GM18951 (cell line): ENCODE results near the gene KCNG2.

Source experiments
- POLR2A ChIP-seq: IDR thresholded peaks from 4 replicates; pipeline ENCODE4 v1.6.1; 2011; ENCODE audit warnings: mild to moderate bottlenecking; ENCODE audit not compliant: insufficient read length, insufficient read depth; ENCODE audit errors: extremely low read depth
- in situ Hi-C: fragments of 300-500 bp; cut with MboI; formaldehyde crosslinking; loops from one replicate; pipeline ENCODE4 v1.12.0; 2022; ENCODE audit warnings: low sequenced_read_pairs, mixed read lengths, inconsistent platforms; ENCODE audit not compliant: unreplicated experiment

The KCNG2 gene

DNA sequence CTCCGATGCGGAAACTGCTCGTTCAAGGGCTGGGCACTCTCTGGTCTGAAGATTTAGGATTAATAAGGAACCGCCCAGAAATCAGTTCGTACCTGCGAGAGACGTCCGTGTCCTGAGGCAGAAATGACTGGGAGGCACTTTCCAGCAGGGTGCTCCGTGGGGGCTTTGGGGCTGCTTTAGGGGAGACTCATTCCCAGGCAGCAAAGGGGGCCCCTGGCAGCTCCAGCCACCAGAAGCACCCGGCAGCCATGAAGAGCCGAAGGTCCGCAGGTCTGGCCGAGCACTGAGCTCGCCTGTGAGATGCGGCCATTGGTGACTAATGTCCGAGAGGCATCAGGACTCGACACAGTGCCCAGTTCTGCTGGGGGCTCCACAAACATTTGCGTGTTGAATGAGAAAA is 20.9 kb downstream of the KCNG2 start:
- TF ChIP-seq POLR2A: no peak
- in situ Hi-C loops: no loop called here

DNA sequence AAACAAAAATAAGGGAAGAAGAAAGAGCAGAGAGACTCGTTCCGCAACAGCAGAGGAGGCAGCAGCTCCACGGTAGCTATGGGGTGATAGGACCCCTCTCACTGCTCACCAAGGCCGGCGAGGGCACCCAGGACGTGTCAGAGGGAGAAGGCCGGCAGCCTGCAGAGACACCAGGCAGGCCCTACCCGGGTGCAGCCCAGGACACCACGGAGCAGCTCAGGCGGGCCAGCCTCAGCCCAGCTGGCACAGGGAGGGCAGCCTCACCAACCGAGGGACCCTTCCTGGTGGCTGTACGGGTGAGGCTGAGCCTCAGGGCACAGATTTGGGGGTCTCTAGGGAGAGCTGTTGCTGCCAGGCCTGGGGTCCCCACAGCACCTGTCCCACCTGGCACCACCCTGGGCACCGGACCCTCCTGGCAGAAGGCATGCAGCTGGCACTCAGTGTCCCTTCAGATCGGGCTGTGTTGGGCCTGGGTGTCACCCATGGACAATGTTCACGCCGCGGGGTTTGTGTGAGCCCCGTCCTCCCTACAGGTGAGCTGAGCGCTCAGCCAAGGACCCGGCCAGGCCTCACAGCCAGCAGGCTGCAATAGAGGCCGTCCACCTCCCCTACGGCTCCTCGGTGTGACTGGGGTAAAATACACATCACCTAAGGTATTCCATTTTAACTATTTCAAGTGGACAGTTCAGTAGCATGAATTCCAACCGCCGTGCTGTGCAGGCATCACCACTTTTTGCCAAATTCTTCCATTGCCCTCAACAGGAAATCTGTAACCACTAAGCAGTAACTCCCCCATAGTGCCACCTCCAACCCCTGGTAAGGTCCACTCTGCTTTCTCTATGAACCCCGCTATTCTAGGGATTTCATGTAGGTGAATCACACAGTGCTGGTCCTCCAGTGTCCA is 21.6 kb downstream of the KCNG2 start:
- no peak for TF ChIP-seq POLR2A
- in situ Hi-C loops: no loop called here

DNA sequence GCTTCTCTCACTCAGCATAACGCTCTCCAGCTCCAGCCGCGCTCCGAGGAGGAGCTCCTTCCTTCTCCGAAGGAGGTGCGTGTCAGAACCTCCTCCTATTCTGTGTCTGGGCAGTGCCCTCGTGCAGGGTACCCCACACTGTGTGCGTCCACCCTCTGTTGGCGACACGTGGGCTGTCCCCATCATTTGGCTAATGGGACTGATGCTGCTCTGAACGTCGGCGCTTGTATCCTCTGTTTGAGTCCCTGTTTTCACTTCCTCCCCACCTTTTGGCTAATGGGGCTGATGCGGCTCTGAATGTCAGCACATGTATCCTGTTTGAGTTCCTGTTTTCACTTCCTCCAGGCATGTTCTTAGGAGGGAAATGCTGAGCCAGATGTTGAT is 22.2 kb downstream of the KCNG2 start:
- no peak for TF ChIP-seq POLR2A
- in situ Hi-C loops: no loop called here

DNA sequence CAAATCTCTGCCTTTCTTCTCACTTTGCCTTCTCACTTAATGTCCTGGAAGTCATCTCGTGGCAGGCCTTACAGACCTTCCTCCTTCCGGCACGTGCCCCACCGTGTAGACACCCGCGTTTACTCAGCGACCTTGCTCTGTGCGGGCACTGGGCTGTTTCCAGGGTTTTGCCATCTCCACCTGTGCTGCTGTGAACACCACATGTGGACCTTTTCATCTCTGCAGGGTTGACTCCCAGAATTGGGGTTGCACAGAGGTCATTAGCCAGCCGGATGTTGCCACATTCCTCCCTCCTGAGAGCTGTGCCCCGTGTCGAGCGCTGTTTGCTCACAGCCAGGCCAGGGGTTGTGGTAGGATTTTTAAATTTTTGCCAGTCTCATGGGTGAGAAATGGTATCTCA is 25.4 kb downstream of the KCNG2 start:
- in situ Hi-C loops: no loop called here
- no peak for TF ChIP-seq POLR2A

DNA sequence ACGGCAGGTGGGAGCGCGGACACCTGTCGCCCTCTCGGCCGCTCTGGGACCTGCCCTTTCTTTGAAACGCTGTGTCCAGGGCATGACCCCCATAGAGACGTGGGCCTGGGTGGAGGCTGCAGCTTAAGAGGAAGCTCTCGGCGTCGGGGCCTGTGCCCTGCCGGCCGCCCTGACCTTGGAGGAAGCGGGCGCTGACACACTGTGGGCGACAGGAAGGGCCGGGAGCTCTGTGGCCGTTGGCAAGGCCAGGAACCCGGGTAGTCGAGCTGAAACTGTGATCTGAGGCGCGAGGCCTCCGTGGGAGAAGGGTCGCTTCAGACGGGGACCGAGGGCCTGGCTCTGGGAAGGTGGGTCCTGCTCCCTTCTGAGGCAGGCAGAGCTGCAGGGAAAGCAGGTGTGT is 28.2 kb downstream of the KCNG2 start:
- no peak for TF ChIP-seq POLR2A
- in situ Hi-C loops: no loop called here

DNA sequence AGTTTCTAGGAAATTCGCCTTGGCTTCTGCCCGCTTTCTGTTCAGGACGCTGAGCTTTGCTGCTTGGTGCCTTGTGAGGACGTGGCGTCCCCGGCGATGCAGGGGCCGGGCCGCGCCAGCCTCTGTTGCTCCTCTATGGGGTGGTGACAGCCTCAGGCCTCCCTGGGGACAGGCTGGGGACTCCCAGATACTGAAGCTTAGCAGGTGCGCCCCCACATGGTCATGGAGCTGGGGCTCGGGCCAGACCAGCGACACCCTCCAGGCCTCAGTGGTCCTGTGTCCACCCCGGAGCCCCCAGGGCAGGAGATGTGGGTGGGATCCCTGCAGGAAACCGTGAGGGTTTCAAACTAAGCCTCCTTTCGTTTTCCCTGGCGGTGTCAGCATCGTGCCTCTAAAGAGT is 29.2 kb downstream of the KCNG2 start:
- TF ChIP-seq POLR2A: no peak
- in situ Hi-C loops: no loop called here

DNA sequence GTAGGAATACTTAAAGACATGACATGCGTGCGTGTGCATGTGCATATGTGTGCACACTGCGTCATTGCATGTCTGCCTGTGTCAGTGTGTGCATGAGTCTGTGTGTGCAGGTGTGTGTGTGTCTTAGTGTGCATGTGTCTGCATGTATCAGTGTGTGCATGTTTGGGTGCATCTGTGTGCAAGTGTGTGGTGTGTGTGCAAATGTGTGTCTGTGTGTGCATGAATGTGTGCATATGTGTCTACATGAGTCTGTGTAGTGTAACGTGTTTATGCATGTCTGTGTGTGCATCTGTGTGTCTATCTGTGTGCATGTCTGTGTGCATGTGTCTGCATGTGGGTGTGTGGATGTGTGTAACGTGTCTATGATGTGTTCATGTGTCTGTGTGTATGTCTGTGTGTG is 30.5 kb downstream of the KCNG2 start:
- in situ Hi-C loops: no loop called here
- TF ChIP-seq POLR2A: no peak

DNA sequence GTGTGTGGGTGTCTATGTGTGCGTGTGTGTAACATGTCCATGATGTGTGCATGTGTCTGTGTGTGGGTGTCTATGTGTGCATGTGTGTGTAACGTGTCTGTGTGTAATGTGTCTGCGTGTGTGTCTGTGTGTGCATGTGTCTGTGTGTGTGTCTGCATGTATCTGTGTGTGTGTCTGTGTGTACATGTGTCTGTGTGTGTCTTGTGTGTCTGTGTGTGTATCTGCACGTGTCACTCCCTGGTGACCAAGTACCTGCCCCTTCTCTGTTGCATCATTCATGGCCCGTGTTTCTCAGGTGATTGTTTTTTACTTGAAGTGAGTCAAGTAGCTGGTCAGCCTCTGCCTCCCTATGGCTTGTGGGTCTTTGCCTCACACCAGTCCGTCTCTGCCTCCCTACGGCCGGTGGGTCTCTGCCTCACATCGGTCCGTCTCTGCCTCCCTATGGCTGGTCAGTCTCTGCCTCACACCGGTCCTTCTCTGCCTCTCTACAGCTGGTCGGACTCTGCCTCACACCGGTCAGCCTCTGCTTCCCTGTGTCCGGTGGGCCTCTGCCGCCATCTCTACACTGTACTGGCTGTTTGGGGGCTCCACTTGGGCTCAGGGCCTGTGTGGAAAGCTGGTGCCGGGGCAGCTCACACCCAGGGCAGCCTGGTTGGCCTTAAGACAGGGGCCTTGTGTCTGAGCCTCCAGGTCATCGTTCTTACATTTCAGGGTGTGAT is 31.6 kb downstream of the KCNG2 start:
- in situ Hi-C loops: no loop called here
- TF ChIP-seq POLR2A: no peak

DNA sequence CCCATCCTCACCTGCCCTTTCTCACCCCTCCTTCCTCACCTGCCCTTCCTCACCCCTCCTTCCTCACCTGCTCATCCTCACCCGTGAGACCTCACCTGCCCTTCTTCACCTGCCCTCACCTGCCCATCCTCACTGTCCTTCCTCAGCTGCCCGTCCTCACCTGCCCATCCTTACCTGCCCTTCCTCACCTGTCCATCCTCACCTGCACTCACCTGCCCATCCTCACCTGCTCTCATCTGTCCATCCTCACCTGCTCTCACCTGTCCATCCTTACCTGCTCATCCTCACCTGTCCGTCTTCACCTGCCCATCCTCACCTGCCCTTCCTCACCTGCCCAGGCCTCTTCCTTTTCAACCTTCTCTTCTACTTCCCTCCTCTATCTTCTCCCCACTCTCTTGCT is 34.4 kb downstream of the KCNG2 start:
- in situ Hi-C loops: no loop called here
- TF ChIP-seq POLR2A: no peak

DNA sequence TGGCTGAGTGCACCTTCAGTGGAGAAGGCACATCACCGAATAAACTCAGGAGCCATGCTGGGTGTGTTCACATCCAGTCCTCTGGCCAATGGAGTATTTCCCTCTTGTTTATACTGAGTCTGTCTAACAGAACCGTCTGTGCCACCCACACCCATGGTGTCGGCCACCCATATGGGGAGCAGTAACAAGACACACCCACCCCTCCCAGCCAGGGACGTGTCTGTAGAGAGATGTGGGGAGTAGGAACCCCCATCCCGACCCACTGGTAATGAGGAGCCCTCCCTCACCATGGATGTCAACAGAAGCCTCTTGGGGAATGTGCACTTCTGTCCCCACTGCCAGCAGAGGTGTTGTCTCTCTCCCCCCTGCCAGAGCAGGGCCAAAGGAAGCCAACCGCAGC is 37.1 kb downstream of the KCNG2 start:
- no peak for TF ChIP-seq POLR2A
- in situ Hi-C loops: no loop called here

DNA sequence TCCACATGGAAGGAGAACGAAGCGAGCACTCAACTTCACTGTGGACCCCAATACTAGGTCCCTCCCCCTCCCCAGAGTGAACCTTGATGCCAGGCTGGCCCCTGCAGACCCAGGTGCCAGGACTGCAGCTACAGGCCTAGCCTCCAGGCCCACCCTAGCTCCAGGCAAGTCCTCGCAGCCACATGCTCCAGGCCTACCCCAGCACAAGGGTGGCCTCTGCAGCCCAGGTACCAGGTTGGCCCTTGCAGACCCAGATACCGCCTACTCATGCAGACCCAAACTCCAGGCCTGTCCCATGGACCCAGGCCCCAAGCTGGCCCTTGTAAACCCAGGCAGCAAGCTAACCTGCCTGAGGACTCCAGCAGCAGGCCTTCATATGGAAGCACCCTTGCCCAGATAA is 44.2 kb downstream of the KCNG2 start:
- in situ Hi-C loops: no loop called here
- no peak for TF ChIP-seq POLR2A

DNA sequence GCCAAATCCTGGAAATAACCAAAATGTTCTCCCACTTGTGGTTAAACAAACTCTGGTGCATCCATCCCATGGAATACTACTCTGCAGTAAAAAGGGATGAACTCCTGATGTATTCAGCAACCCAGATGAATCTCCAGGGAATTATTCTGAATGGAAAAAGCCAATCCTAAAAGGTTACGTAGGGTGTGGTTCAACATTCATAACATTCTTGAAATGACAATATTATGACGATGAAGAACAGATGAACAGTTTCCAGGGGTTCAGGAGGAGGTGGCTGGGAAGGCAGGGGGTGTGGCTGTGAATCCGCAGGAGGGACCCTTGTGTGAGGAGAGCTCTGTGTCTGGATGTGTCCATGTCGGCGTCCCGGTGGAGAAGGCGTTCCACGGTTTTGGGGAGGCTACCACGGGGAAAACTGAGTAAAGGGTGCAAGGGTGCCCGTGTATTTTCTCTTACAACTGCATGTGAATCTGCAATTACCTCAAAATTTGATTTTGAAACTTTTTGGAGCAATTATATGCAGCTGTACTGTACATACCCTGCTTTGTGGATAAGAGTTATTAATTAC is 47.3 kb downstream of the KCNG2 start:
- TF ChIP-seq POLR2A: no peak
- in situ Hi-C loops: no loop called here

DNA sequence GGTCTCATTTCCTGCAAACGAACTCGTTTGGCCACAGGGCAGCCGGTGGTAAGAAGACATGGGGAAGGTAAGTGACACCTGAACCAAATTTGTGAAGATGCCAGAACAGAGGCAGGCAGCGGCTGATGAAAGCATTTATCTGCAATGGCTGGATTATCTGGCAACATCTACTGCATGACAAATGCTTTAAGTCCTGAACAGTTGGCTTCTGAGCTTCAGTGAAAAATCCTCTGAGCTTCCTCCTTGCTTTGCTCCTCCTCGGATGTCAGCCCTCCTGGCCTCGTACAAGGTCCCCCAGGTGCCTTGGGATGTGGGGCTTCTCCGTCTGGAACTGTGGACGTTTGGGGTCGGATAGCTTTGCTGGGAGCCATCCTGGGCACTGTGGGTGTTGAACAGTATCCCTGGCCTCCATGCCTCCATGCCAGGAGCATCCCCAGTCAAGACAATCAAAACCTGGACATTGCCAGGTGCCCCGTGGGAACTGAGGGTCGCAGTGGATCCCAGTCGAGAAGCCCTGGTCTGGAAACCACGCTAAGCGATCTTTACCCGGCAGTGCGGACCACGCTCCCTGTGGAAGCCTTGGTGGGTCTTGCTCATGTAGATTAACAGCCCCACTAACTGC is 49.3 kb downstream of the KCNG2 start:
- no peak for TF ChIP-seq POLR2A
- in situ Hi-C loops: no loop called here
